ENCODE data around the gene SLC22A15. TPM values are rescaled to one million over a fixed set of nuclear protein-coding genes. Genes with fewer than 3 reads are reported as not detected.

The SLC22A15 gene
- total RNA-seq, 1 donor from 2014 or later, result 9.8 TPM

DNA sequence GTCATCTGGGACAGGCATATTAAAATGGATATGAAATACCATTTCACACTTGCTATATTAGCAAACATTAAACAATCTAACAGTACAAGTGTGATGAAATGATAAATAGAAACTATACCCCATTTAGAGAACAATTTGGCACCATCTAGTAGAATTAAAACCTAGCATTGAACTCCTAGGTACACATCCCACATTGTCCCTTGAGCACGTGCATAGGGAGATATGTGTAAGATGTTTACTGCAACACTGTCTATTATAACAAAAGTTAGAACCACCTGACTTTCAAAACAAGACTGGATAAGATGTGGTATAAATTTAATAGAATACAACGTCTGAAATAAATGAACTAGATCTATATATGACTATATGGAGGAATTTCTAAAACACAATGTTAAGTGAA, 3.8 kb downstream of the SLC22A15 start:
- no peak for DNase-seq (ENCODE audit: extremely low spot score in 2 of 2)
- intact Hi-C loops (cut with DNase I), result no loop called here
- TF ChIP-seq POLR2A (IDR thresholded peaks at IDR 0.05) (no peak), POLR2AphosphoS5 (IDR thresholded peaks at IDR 0.05; ENCODE audit: insufficient read depth in 1 of 2, low read depth in 1 of 2) (no peak)
- TF ChIP-seq, protein P1, sequence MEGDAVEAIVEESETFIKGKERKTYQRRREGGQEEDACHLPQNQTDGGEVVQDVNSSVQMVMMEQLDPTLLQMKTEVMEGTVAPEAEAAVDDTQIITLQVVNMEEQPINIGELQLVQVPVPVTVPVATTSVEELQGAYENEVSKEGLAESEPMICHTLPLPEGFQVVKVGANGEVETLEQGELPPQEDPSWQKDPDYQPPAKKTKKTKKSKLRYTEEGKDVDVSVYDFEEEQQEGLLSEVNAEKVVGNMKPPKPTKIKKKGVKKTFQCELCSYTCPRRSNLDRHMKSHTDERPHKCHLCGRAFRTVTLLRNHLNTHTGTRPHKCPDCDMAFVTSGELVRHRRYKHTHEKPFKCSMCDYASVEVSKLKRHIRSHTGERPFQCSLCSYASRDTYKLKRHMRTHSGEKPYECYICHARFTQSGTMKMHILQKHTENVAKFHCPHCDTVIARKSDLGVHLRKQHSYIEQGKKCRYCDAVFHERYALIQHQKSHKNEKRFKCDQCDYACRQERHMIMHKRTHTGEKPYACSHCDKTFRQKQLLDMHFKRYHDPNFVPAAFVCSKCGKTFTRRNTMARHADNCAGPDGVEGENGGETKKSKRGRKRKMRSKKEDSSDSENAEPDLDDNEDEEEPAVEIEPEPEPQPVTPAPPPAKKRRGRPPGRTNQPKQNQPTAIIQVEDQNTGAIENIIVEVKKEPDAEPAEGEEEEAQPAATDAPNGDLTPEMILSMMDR (IDR thresholded peaks at IDR 0.05), result no peak
- peaks cover 15% of the 10 kb centered on the region for H3K4me1 ChIP-seq
- no peaks in the 10 kb centered on the region for H3K36me3 ChIP-seq
- H3K27me3 ChIP-seq, result no peaks in the 10 kb centered on the region
- no peaks in the 10 kb centered on the region for H3K9me3 ChIP-seq
- H3K27ac ChIP-seq, result no peak overlapping the region
- no peak overlapping the region for H3K4me3 ChIP-seq

DNA sequence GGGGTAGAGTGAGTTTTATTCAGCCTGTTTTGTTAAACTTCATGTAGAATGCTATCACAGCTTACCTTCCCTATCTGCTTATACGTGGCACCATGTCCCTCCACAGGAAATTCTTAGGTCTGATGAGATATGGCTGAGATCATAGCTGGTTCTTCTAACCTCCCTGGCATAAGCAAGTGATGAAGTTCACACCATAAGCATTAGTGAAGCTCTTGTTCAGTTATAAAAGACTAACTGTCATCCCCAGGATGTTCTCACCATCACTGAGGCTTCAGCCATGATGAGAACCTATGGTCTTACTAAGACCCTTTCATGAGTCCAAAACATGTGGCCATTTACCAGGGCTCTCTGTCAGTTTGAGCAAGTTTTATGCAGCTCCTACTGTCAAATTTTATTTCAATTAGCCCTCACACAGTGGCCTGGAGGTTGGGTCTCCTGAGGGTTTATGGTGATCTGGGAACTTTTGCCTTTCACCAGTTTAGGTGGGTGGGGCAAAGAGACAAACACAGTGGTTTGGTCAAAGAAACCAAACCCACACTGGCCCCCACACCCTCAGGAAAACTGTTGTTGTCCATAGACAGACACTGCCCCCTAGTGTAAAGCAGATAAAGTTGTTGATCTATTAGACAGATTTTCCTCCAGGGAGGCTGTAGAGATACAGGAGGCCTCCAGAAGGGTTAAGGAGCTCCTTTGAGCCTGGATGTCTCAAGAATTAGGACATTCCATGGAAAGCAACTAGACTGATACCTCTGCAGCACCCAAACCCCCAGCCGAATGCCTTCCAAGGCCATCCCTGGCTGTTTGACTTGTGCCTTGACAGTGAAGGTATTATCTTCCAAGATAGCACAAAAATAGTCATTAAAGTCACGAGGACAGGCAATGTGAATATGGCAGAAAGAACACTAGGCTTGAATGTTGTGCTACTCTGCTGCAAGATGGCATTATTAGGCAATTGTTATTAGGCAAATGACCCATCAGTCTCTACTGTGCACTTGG, 5.0 kb downstream of the SLC22A15 start:
- DNase-seq (ENCODE audit: extremely low spot score in 2 of 2), result no peak
- TF ChIP-seq, protein P1 (IDR thresholded peaks at IDR 0.05), result peak; percentile 45 to 50 (median 48)
- no peak for TF ChIP-seq POLR2A (IDR thresholded peaks at IDR 0.05)
- TF ChIP-seq POLR2AphosphoS5 (IDR thresholded peaks at IDR 0.05; ENCODE audit: insufficient read depth in 1 of 2, low read depth in 1 of 2), result no peak
- Histone ChIP-seq H3K4me1 (peaks cover 10% of the 10 kb centered on the region), H3K27ac (no peak overlapping the region), H3K9me3 (no peaks in the 10 kb centered on the region), H3K4me3 (no peak overlapping the region), H3K36me3 (no peaks in the 10 kb centered on the region), H3K27me3 (no peaks in the 10 kb centered on the region)
- intact Hi-C loops (cut with DNase I), result no loop called here

DNA sequence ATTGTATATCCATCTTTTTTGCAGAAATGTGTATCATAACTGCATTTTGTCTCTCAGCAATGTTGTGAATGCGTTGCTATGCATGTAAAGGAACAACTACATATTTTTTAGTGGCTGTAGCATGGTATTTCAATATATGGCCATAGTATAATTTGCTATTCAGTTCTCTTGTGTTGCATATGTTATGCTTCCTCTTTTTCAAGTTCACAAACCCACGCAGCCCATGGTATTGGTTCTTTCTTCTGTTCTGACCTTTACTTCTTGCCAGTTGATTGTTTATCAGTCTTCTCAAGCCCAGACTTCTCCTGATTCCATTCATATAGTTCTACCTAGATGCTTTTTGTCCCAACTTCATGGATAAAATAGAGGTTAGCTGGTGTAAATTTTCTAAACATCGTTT, 6.1 kb downstream of the SLC22A15 start:
- no peak for DNase-seq (ENCODE audit: extremely low spot score in 2 of 2)

DNA sequence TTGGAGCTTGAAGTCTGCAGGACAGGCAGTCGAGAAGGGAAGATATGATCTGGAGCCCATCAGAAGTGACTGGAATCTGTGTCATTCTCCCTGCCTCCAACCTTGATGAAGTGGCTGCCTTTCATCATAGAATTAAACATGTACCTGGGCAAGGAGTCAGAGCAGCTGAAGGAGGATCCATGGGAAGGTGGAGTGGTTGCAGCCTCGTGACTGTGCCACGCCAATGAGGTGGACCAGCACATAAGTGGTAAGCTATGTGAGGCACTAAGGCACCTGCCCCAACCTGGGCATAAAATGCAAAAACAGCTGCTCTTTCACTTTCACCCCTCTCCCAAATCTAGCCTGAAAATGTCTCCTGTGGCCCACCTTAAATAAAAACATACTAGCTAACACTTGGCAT, 7.3 kb downstream of the SLC22A15 start:
- no peaks in the 10 kb centered on the region for H3K4me1 ChIP-seq
- TF ChIP-seq POLR2A (IDR thresholded peaks at IDR 0.05) (no peak), POLR2AphosphoS5 (IDR thresholded peaks at IDR 0.05; ENCODE audit: insufficient read depth in 1 of 2, low read depth in 1 of 2) (no peak)
- TF ChIP-seq, protein P1 (IDR thresholded peaks at IDR 0.05), result no peak
- H3K27me3 ChIP-seq, result no peaks in the 10 kb centered on the region
- no peak overlapping the region for H3K27ac ChIP-seq
- intact Hi-C loops (cut with DNase I), result no loop called here
- DNase-seq (ENCODE audit: extremely low spot score in 2 of 2), result no peak
- no peak overlapping the region for H3K4me3 ChIP-seq
- H3K36me3 ChIP-seq, result no peaks in the 10 kb centered on the region
- H3K9me3 ChIP-seq, result no peaks in the 10 kb centered on the region

More for the DNA sequence above, 6.1 kb downstream of the SLC22A15 start:
- H3K9me3 ChIP-seq, result no peaks in the 10 kb centered on the region
- no peak overlapping the region for H3K27ac ChIP-seq
- no peaks in the 10 kb centered on the region for H3K27me3 ChIP-seq
- TF ChIP-seq, protein P1 (IDR thresholded peaks at IDR 0.05), result no peak
- TF ChIP-seq POLR2AphosphoS5 (IDR thresholded peaks at IDR 0.05; ENCODE audit: insufficient read depth in 1 of 2, low read depth in 1 of 2), result no peak
- no peak for TF ChIP-seq POLR2A (IDR thresholded peaks at IDR 0.05)
- no peaks in the 10 kb centered on the region for H3K36me3 ChIP-seq
- intact Hi-C loops (cut with DNase I), result no loop called here
- H3K4me1 ChIP-seq, result peaks cover 2% of the 10 kb centered on the region
- H3K4me3 ChIP-seq, result no peak overlapping the region

DNA sequence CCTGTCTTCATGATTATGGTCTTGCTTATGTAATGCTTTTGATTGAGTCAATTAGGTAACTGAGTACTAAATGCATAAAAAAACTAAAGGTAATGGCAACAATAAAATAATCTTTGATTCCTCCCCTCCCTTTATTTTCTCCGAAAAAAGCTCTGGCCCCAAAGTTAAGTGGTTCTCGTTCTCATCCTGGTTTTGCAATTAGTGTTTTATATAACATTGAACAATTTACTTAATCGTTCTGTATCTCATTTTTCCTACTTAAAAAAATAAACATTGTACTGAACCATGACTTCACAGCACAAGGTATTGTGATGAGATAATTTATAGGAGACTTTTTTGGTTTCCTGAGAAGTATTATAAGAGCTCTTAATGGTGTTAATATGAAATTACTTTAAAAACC, 11.3 kb downstream of the SLC22A15 start:
- DNase-seq (ENCODE audit: extremely low spot score in 2 of 2), result no peak
- TF ChIP-seq POLR2AphosphoS5 (IDR thresholded peaks at IDR 0.05; ENCODE audit: insufficient read depth in 1 of 2, low read depth in 1 of 2), result no peak
- no peak for TF ChIP-seq POLR2A (IDR thresholded peaks at IDR 0.05)
- TF ChIP-seq, protein P1 (IDR thresholded peaks at IDR 0.05), result no peak
- no peaks in the 10 kb centered on the region for H3K36me3 ChIP-seq
- no peak overlapping the region for H3K4me3 ChIP-seq
- intact Hi-C loops (cut with DNase I), result no loop called here
- no peaks in the 10 kb centered on the region for H3K4me1 ChIP-seq
- no peaks in the 10 kb centered on the region for H3K9me3 ChIP-seq
- H3K27ac ChIP-seq, result no peak overlapping the region
- no peaks in the 10 kb centered on the region for H3K27me3 ChIP-seq
